ENCODE data around the gene NSD1. TPM values are rescaled to one million over a fixed set of nuclear protein-coding genes. Genes with fewer than 3 reads are reported as not detected.

The NSD1 gene
- total RNA-seq, 1 donor from 2014 or later = 40.0 TPM

DNA sequence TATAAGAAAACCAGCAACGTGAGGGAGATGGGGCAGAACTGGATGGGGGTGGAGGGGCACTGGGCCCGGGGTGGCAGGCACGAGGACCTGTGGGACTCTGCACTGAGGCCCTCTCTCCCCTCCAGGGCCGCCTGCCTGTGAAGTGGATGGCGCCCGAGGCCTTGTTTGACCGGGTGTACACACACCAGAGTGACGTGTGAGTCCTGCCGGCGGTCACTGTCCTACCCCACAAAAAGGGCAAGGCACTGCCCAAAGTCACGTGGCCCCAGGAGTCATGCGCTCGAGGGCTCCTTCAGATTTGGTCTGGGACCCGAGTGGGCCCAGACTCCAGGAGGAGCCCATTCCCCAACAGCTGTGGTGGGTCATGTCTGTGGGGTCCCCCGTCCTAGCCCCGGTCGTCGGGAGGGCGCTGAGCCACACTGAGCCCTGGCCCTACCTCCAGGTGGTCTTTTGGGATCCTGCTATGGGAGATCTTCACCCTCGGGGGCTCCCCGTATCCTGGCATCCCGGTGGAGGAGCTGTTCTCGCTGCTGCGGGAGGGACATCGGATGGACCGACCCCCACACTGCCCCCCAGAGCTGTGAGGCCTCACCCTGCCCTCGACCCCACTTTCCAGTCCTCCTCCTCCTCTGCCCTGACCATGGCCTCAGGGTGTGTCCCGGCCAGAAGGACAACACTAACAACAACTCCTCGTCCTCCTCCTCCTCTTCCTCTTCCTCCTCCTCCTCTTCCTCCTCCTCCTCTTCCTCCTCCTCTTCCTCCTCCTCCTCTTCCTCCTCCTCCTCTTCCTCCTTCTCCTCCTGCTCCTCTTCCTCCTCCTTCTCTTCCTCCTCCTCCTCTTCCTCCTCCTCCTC is 37.2 kb upstream of the NSD1 start:
- no peak for DNase-seq (ENCODE audit: extremely low read depth, low read depth, low spot score)

- no peak for DNase-seq (ENCODE audit: extremely low read depth, low read depth, low spot score)
These were observed 36.3 kb upstream of the NSD1 start for GRCh38 chr5:177097016-177097985.

DNA sequence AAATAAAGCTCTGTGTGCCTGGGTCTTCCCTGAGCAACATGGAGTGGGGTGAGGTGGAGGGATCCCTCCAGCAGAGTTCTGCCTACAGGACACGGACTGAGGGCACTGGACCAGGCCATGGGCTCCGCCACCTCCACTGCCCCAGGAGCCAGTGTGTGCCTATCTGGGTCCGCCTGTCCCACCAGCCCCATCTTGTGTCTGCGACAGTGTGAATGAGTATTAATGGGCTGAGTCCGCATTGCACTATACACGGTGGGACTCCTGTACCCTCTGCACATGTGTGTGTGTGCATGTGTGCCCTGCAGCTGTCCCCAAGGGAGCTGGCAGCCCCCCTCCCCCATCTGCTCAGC is 35.5 kb upstream of the NSD1 start:
- no peak for DNase-seq (ENCODE audit: extremely low read depth, low read depth, low spot score)

GRCh38 chr5:177098470-177099141 is 35.0 kb upstream of the NSD1 start:
- no peak for DNase-seq (ENCODE audit: extremely low read depth, low read depth, low spot score)

GRCh38 chr5:177099422-177100093 is 34.0 kb upstream of the NSD1 start:
- no peak for DNase-seq (ENCODE audit: extremely low read depth, low read depth, low spot score)

DNA sequence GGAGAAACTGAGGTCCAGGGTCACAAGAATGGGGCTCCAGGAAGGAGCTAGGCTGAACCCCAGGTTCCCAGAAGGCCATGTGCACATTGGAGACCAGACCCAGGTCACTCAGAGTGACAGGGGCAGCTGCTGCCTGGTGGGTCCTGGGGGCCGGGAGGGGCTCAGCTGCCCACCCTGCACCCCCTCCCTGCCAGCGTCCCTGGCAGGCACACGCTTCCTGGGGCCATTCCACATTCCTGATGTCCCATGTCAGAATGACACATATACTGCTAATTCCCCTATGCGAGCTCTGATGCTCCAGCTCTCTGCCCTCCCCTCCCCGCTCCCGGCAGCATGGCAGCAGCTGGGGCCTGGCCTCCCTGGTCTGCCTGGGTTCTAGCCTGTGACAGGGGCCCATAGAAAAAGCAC is 32.9 kb upstream of the NSD1 start:
- DNase-seq (ENCODE audit: extremely low read depth, low read depth, low spot score) = no peak

GRCh38 chr5:177103523-177104253 is 29.9 kb upstream of the NSD1 start:
- no peak for DNase-seq (ENCODE audit: extremely low read depth, low read depth, low spot score)

DNA sequence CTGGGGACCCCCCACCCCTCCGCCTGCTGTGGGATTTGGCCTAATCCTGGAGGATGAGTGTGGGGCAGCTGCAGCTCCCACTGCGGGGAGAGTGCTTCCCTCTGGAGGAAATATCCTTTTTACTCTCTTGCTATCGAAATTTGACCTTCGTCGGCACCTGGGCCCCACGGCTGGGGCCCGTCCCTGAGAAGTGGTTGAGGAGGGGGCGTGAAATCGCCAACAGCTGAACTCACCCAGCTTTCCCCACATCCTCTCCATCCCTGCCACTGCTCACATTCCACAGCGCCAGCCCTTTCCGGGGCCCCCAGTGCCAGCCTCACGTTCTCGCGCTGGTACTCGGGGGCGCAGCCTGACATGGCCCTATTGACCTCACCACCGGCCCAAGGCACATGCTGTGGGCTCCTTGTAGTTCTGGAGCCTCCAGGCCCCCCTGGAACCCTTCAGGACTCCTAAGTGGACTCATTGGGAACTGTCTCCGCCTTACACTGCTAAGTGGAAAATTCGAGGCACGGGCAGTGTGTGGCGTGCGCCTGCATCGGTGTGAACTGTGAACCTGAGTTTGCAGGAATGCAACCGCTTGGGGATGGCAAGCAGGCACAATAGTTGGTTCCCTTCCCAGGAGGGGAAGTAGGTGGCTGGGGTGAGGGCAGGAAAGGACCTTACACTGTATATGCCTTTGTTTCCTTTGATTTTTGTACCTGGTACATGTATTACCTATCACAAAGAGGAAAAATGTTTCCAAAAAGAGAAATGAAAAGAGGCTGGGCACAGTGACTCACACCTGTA is 27.7 kb upstream of the NSD1 start:
- DNase-seq (ENCODE audit: extremely low read depth, low read depth, low spot score) = no peak

DNA sequence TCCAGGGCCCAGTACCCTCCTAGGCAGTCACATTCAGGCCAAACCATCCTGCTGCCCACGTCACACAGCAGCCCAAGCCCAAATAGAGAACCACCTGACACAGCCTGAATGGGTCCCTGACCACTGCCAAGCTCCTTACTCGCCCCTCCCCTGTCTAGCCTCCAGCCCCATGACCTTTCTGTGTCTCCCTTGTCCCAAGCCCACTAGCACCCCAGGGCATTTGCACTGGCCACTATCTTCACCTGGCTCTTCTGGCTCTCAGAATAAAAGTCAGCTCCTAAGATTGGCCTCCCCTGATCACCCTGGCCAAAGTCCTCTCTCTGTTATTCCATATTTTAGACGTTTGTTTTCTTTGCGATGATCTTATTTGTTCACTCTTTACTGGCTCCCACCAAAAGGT is 26.4 kb upstream of the NSD1 start:
- no peak for DNase-seq (ENCODE audit: extremely low read depth, low read depth, low spot score)

- DNase-seq (ENCODE audit: extremely low read depth, low read depth, low spot score) = no peak
These were observed 23.8 kb upstream of the NSD1 start for GRCh38 chr5:177109810-177110209.

DNA sequence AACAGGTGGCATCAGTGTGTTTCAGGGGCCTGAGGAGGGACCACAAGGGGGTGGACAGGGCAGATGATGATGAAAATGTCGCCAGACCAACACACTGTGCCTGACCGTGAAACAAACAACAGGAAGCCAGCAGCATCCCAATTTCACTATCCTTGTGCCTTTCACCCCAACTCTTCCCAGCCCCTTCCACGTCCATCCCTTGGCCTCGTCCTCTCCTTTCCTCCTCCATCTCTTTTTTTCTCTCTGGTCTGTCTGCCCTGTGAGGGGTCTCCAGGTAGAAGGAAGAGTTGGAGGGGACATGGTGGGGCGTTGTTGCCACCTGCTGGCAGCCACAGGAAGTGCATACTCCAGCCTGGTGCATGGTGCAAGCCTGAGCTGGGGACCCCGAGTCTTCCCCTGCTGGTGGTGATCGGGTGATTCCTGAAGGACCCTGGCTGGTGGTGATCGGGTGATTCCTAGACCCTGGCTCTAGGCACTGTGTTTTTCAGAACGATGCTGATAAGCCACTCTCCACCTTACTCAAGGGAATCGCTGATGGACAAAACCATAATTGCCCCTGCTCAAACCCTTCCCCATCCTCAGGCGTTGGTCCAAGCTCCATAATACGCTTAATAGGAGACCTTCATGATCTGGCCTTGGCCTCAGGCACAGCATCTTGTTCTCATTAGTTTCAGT is 21.7 kb upstream of the NSD1 start:
- DNase-seq (ENCODE audit: extremely low read depth, low read depth, low spot score) = no peak

GRCh38 chr5:177112589-177113220 is 20.9 kb upstream of the NSD1 start:
- no peak for DNase-seq (ENCODE audit: extremely low read depth, low read depth, low spot score)

DNA sequence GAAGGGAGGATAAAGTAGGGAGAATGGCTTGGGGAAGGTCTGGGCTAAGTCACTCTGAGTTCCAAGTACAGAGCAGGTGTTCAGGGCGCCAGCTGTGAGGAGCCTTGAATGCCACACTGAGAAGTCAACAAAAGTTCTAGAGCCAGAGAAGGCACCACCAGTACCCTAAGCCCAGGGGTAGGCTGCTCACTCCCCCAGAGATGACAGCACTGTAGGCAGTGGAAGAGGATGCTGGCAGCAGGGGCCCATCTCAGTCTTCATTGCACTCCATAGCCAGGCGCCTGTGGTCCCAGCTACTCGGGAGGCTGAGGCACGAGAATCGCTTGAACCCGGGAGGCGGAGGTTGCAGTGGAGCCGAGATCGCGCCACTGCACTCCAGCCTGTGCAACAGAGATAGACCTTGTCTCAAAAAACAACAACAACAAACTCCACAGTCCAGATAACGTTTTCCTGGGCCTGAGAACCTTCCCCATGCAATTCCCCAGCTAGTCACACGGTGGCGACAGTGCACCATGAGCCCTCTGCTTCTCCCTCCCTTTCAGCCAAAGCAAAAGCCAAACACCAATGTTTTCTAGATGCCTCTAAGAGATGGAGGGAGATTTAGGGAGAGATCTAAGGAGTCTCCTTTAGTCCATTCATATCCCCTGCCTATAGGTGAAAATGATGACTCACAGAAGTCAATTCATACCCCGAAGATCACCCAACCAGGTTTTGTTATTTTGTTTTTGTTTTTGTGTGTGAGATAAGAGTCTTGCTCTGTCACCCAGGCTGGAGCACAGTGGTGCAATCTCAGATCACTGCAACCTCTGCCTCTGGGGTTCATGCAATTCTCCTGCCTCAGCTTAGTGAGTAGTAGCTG is 19.8 kb upstream of the NSD1 start:
- no peak for DNase-seq (ENCODE audit: extremely low read depth, low read depth, low spot score)

GRCh38 chr5:177116631-177117373 is 16.8 kb upstream of the NSD1 start:
- DNase-seq (ENCODE audit: extremely low read depth, low read depth, low spot score) = no peak

GRCh38 chr5:177117441-177118045 is 16.0 kb upstream of the NSD1 start:
- DNase-seq (ENCODE audit: extremely low read depth, low read depth, low spot score) = no peak

DNA sequence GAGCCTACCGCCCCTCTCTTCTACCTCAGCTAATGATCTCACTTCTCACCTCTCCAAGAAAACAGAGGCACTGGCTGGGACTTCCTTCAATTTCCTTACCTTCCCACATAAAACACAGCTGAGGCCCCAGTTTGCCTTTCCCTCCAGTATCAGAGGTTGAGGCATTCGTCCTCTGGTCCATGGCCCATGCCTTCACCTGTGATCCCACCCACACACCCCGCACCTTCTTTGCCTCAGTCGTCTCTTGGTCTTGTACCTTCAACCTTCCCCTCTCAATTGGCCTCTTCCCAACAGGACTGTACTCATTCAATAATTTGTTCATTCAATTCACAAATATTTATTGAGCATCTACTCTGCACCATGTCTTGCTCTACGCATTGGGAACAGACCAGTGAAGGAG is 11.0 kb upstream of the NSD1 start:
- no peak for DNase-seq (ENCODE audit: extremely low read depth, low read depth, low spot score)

Measured in glomerular endothelial cell (primary cell).